PFSK-1 (cell line): Measurements from ENCODE around the gene COX6A2.

Source experiments
- FOXP2 ChIP-seq: optimal IDR thresholded peaks from 2 replicates; pipeline ENCODE3; 2011; ENCODE audit warnings: borderline replicate concordance, control low read depth, inconsistent platforms; ENCODE audit not compliant: insufficient read depth; ENCODE audit errors: extremely low read length, extremely low read depth
- POLR2AphosphoS5 ChIP-seq: IDR thresholded peaks from 2 replicates; pipeline ENCODE4 v1.6.1; 2012; ENCODE audit warnings: low read depth, mild to moderate bottlenecking, control low read depth, low read length, moderate library complexity
- SIN3A ChIP-seq: IDR thresholded peaks from 2 replicates; pipeline ENCODE4 v1.6.1; 2012; ENCODE audit warnings: mild to moderate bottlenecking, low read length, moderate library complexity, borderline replicate concordance; ENCODE audit not compliant: insufficient read depth
- TAF1 ChIP-seq: IDR thresholded peaks from 2 replicates; pipeline ENCODE4 v1.6.1; 2012; ENCODE audit warnings: low read length, control low read depth, borderline replicate concordance; ENCODE audit not compliant: insufficient read depth
- TF ChIP-seq, protein P1 (sequence below), 2 experiments: IDR thresholded peaks; 2 replicates each; pipeline versions ENCODE4 v1.6.1 to v1.8.0; 2011 to 2012; ENCODE audit warnings: low read depth in 2 of 2, low read length in 2 of 2, control low read depth in 1 of 2, inconsistent platforms in 1 of 2, mild to moderate bottlenecking in 1 of 2, moderate library complexity in 1 of 2; ENCODE audit not compliant: insufficient read depth in 1 of 2

Gene COX6A2

DNA sequence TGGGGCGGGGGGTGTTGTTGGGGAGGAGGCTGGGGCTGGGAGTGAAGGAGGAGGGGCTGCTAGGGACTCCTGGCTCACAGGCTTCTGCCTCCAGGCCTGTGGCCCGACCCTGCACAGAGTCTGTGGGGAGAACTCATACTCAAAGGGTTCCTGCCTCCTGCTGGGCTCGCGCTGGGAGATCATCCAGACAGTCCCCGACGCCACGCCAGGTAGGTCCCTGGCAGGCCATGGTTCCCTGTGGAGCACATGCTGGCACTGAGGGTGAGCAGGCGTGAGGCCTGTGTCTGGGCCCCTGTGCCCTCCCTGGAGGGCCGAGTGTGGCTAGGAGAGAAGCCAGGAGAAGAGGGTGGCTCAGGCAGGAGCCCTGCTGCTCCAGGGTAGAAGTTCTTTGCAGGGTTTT lies 30.5 kb downstream of the COX6A2 start:
- TF ChIP-seq FOXP2 (no peak), TAF1 (no peak), SIN3A (no peak), POLR2AphosphoS5 (no peak)
- TF ChIP-seq, protein P1, sequence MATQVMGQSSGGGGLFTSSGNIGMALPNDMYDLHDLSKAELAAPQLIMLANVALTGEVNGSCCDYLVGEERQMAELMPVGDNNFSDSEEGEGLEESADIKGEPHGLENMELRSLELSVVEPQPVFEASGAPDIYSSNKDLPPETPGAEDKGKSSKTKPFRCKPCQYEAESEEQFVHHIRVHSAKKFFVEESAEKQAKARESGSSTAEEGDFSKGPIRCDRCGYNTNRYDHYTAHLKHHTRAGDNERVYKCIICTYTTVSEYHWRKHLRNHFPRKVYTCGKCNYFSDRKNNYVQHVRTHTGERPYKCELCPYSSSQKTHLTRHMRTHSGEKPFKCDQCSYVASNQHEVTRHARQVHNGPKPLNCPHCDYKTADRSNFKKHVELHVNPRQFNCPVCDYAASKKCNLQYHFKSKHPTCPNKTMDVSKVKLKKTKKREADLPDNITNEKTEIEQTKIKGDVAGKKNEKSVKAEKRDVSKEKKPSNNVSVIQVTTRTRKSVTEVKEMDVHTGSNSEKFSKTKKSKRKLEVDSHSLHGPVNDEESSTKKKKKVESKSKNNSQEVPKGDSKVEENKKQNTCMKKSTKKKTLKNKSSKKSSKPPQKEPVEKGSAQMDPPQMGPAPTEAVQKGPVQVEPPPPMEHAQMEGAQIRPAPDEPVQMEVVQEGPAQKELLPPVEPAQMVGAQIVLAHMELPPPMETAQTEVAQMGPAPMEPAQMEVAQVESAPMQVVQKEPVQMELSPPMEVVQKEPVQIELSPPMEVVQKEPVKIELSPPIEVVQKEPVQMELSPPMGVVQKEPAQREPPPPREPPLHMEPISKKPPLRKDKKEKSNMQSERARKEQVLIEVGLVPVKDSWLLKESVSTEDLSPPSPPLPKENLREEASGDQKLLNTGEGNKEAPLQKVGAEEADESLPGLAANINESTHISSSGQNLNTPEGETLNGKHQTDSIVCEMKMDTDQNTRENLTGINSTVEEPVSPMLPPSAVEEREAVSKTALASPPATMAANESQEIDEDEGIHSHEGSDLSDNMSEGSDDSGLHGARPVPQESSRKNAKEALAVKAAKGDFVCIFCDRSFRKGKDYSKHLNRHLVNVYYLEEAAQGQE (IDR thresholded peaks at IDR 0.05; ENCODE audit: insufficient read depth in 1 of 2, low read depth in 2 of 2, low read length in 2 of 2), result no peak

DNA sequence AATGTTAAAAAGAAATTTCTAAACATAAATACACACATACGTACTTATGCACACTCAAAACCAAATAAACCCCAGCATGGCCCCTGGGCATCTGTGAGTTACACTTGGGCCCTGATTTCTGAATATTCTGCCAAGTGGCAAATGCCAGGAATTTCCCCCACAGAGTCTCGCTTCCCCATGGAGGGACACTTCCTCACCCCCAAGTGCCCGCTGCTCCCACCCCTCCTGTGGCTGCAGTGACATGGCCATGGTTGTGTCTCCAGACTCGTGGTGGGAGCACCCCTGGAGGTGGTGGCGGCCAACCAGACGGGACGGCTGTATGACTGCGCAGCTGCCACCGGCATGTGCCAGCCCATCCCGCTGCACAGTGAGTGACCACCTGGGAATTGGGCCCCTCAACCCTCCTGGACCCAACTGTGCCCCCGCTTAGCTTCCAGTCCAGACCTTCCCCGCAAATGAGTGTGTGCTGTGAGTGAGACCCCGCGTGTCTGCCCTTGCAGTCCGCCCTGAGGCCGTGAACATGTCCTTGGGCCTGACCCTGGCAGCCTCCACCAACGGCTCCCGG lies 31.0 kb downstream of the COX6A2 start:
- TF ChIP-seq TAF1 (no peak), POLR2AphosphoS5 (no peak)

- TF ChIP-seq FOXP2 (no peak), SIN3A (no peak), TAF1 (no peak), POLR2AphosphoS5 (no peak)
- TF ChIP-seq, protein P1 (IDR thresholded peaks at IDR 0.05; ENCODE audit: insufficient read depth in 1 of 2, low read depth in 2 of 2, low read length in 2 of 2), result no peak
Measured at GRCh38 chr16:31395647-31396046, 32.5 kb downstream of the COX6A2 start.

DNA sequence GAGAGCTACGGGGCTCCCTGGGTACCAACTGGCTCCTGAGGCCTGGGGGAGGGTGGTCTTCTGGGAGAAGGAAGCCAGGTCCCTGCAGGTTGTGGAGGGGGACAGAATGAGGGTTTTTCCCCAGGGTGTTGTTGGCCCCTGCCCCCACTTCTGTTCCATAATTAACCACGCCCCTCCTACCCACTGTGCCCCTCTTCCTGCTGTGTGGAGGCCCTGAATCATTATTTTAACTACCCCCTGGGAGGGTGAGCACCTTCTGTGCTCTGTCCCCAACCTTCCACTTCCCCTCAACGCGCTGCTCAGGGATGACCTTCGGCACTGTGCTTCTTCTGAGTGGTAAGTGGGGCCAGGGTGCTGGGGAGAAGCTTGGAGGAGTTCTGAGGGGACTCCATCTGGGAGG lies 35.1 kb downstream of the COX6A2 start, which contains the start of gene ITGAD:
TSS of gene ITGAD (plus strand) at position 280 of the 400 bp plus-strand sequence. CDS start at position 306, 26 bp downstream.
- TF ChIP-seq SIN3A (no peak), FOXP2 (no peak), POLR2AphosphoS5 (no peak), TAF1 (no peak)
- TF ChIP-seq, protein P1 (IDR thresholded peaks at IDR 0.05; ENCODE audit: insufficient read depth in 1 of 2, low read depth in 2 of 2, low read length in 2 of 2), result no peak

DNA sequence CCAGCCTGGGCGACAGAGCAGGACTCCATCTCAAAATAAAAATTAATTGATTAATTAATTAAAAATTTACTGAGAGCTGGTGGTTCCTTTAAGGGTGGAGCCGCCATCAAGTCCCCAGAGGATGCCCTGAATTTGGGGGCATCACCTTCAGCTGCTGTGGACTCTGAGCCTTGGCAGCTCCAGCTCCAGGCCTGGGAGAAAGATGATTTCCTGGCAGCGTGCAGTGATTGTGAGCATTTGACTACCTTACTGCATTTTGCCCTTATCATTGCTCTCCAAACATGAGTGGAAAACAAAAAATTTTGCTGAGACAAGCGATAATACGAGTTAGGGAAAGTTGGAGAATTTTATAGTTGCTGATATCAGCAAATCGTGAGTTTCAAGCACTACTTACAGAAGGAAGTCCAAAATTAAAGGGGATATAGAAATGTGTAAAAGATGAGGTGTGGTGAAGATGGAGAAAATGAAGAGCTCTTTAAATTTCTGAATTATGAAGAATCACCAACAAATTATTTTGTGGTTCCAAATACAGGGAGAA lies 37.6 kb downstream of the COX6A2 start:
- TF ChIP-seq, protein P1 (IDR thresholded peaks at IDR 0.05; ENCODE audit: insufficient read depth in 1 of 2, low read depth in 2 of 2, low read length in 2 of 2), result no peak
- no peak for TF ChIP-seq FOXP2
- TF ChIP-seq SIN3A, result no peak
- no peak for TF ChIP-seq POLR2AphosphoS5
